Measurements from ENCODE around the gene CCDC184.
A peak's percentile ranks its signal among the peaks of the same experiment; 100 is the strongest.

CCDC184 gene

GRCh38 chr12:48194799-48195201 is 11.4 kb downstream of the CCDC184 start:
- no peak overlapping the region for H3K4me3 ChIP-seq (ENCODE audit: low read length)
- TF ChIP-seq CTCF (IDR thresholded peaks at IDR 0.05; ENCODE audit: insufficient read depth, low read depth, low read length, missing control alignments), result no peak
- DNase-seq (ENCODE audit: low read depth), result no peak

- peak; percentile 45 for DNase-seq (ENCODE audit: low read depth)
- TF ChIP-seq CTCF (IDR thresholded peaks at IDR 0.05; ENCODE audit: insufficient read depth, low read depth, low read length, missing control alignments), result peak; percentile 51
- H3K4me3 ChIP-seq (ENCODE audit: low read length), result peak overlapping the region; percentile 92
Measured at GRCh38 chr12:48197549-48197970, 14.1 kb downstream of the CCDC184 start.

GRCh38 chr12:48197971-48198671 is 14.7 kb downstream of the CCDC184 start:
- no peak for TF ChIP-seq CTCF (IDR thresholded peaks at IDR 0.05; ENCODE audit: insufficient read depth, low read depth, low read length, missing control alignments)
- peak overlapping the region; percentile 92 for H3K4me3 ChIP-seq (ENCODE audit: low read length)
- DNase-seq (ENCODE audit: low read depth), result peak; percentile 95

GRCh38 chr12:48198672-48198971 is 15.2 kb downstream of the CCDC184 start:
- DNase-seq (ENCODE audit: low read depth), result peak; percentile 26
- TF ChIP-seq CTCF (IDR thresholded peaks at IDR 0.05; ENCODE audit: insufficient read depth, low read depth, low read length, missing control alignments), result no peak
- H3K4me3 ChIP-seq (ENCODE audit: low read length), result peak overlapping the region; percentile 92

GRCh38 chr12:48198985-48199384 is 15.5 kb downstream of the CCDC184 start:
- no peak for DNase-seq (ENCODE audit: low read depth)
- H3K4me3 ChIP-seq (ENCODE audit: low read length), result peak overlapping the region; percentile 92
- no peak for TF ChIP-seq CTCF (IDR thresholded peaks at IDR 0.05; ENCODE audit: insufficient read depth, low read depth, low read length, missing control alignments)

- no peak for TF ChIP-seq CTCF (IDR thresholded peaks at IDR 0.05; ENCODE audit: insufficient read depth, low read depth, low read length, missing control alignments)
- no peak overlapping the region for H3K4me3 ChIP-seq (ENCODE audit: low read length)
- DNase-seq (ENCODE audit: low read depth), result no peak
Measured at GRCh38 chr12:48199774-48200221, 16.4 kb downstream of the CCDC184 start.

- no peak for DNase-seq (ENCODE audit: low read depth)
- no peak overlapping the region for H3K4me3 ChIP-seq (ENCODE audit: low read length)
Measured at GRCh38 chr12:48201091-48201490, 17.6 kb downstream of the CCDC184 start.

More at GRCh38 chr12:48201091-48201490, 17.6 kb downstream of the CCDC184 start:
- no peak for TF ChIP-seq CTCF (IDR thresholded peaks at IDR 0.05; ENCODE audit: insufficient read depth, low read depth, low read length, missing control alignments)
